HFFc6 (cell line): ENCODE measurements around the gene SH2D7. TPM values are rescaled to one million over a fixed set of nuclear protein-coding genes. Genes with fewer than 3 reads are reported as not detected.

ENCODE experiments used
- DNase-seq: peaks from one replicate; pipeline ENCODE4 v3.0.0-alpha.2; 2018
- H3K27ac Mint-ChIP-seq: 2 replicates; pipeline ENCODE4 v1.8.0; 2020; ENCODE audit warnings: mild to moderate bottlenecking, mixed read lengths
- H3K27me3 Mint-ChIP-seq: 2 replicates; pipeline ENCODE4 v1.8.0; 2021; ENCODE audit warnings: mild to moderate bottlenecking, moderate library complexity, mixed read lengths; ENCODE audit not compliant: insufficient read depth
- H3K36me3 Mint-ChIP-seq: 2 replicates; pipeline ENCODE4 v1.8.0; 2021; ENCODE audit warnings: low read depth, mixed read lengths
- H3K4me1 Mint-ChIP-seq: 2 replicates; pipeline ENCODE4 v1.8.0; 2020; ENCODE audit warnings: low read depth, mixed read lengths
- H3K4me3 Mint-ChIP-seq: 2 replicates; pipeline ENCODE4 v1.8.0; 2020; ENCODE audit warnings: mild to moderate bottlenecking, moderate library complexity, mixed read lengths
- H3K9me3 Mint-ChIP-seq: 2 replicates; pipeline ENCODE4 v1.8.0; 2020; ENCODE audit warnings: mild to moderate bottlenecking, mixed read lengths
- CTCF ChIP-seq: fragments of 200-600 bp; sonication (generic); IDR thresholded peaks from 2 replicates; pipeline ENCODE4 v1.5.0; 2021; ENCODE audit warnings: antibody characterized with exemption, mild to moderate bottlenecking
- total RNA-seq, 6 experiments: library from RNA; stranded (reverse); fragmentation: NEBNext Ultra II Directional; extraction: Animal tissue kit (Norgen Biotek cat#: 25700); gene quantifications; 2 replicates in 1 of 6; 3 replicates in 5 of 6; pipeline ENCODE4 v1.2.3, GENCODE V29; 2021

SH2D7 gene
- total RNA-seq, 6 experiments from 2014 or later, result not detected

GRCh38 chr15:78052001-78052401 lies 40.4 kb upstream of the SH2D7 start:
- peak overlapping the region; percentile 36 for H3K4me3 Mint-ChIP-seq
- no peaks in the 10 kb centered on the region for H3K9me3 Mint-ChIP-seq

GRCh38 chr15:78052545-78052944 lies 39.8 kb upstream of the SH2D7 start:
- H3K9me3 Mint-ChIP-seq, result no peaks in the 10 kb centered on the region
- H3K27ac Mint-ChIP-seq, result peak overlapping the region; percentile 87
- no peak for DNase-seq
- H3K4me3 Mint-ChIP-seq, result peak overlapping the region; percentile 36; the same call in 1 of the 2 replicates
- H3K27me3 Mint-ChIP-seq, result no peaks in the 10 kb centered on the region; the same call in 1 of the 2 replicates
- TF ChIP-seq CTCF, result no peak
- H3K36me3 Mint-ChIP-seq, result peaks cover 16% of the 10 kb centered on the region
- peaks cover 87% of the 10 kb centered on the region for H3K4me1 Mint-ChIP-seq

More at GRCh38 chr15:78052001-78052401, 40.4 kb upstream of the SH2D7 start:
- no peak for DNase-seq
- H3K27me3 Mint-ChIP-seq, result no peaks in the 10 kb centered on the region; the same call in 1 of the 2 replicates
- H3K4me1 Mint-ChIP-seq, result peaks cover 87% of the 10 kb centered on the region
- H3K36me3 Mint-ChIP-seq, result peaks cover 16% of the 10 kb centered on the region
- H3K27ac Mint-ChIP-seq, result peak overlapping the region; percentile 87
- TF ChIP-seq CTCF, result no peak

DNA sequence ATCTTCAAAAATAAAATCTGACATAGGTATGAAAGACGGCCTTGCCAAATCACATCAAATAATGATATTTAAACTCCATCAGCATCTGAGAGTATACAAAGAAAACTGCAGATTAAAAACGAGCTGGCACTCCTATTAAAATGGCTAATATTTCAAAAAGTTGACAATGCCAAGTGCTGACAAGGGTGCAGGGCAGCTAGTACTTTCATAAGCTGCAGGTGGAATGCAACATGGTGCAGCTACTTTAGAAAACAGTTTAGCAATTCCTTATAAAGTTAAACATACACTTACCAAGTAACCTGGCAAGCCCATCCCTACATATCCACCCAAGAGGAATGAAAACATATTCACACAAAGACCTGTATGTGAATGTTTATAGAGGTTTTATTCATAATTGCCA lies 37.8 kb upstream of the SH2D7 start:
- no peak for TF ChIP-seq CTCF
- no peak for DNase-seq
- Mint-ChIP-seq H3K27ac (no peak overlapping the region), H3K4me1 (peaks cover 87% of the 10 kb centered on the region), H3K9me3 (no peaks in the 10 kb centered on the region), H3K27me3 (no peaks in the 10 kb centered on the region; the same call in none of the 2 replicates), H3K4me3 (no peak overlapping the region), H3K36me3 (peaks cover 20% of the 10 kb centered on the region)

DNA sequence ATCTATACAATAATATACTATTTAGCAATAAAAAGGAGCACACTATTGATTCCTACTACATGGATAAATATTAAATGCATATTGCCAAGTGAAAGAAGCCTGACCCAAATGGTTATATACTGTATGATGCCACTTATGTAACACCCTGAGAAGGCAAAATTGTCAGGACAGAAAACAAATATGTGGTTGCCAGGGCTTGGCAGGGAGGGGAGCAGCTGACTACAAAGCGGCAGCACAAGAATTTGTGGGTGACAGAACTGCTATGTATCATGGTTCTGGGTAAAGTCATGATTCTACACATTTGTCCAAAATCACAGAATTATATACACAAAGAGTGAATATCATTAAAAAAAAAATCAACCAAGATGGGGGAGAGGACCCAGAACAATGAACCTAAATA lies 37.4 kb upstream of the SH2D7 start:
- Mint-ChIP-seq H3K4me3 (no peak overlapping the region), H3K9me3 (no peaks in the 10 kb centered on the region), H3K27ac (peak overlapping the region; percentile 47; the same call in 1 of the 2 replicates), H3K4me1 (peaks cover 87% of the 10 kb centered on the region), H3K27me3 (no peaks in the 10 kb centered on the region; the same call in 1 of the 2 replicates), H3K36me3 (peaks cover 20% of the 10 kb centered on the region)
- no peak for DNase-seq
- TF ChIP-seq CTCF, result no peak

DNA sequence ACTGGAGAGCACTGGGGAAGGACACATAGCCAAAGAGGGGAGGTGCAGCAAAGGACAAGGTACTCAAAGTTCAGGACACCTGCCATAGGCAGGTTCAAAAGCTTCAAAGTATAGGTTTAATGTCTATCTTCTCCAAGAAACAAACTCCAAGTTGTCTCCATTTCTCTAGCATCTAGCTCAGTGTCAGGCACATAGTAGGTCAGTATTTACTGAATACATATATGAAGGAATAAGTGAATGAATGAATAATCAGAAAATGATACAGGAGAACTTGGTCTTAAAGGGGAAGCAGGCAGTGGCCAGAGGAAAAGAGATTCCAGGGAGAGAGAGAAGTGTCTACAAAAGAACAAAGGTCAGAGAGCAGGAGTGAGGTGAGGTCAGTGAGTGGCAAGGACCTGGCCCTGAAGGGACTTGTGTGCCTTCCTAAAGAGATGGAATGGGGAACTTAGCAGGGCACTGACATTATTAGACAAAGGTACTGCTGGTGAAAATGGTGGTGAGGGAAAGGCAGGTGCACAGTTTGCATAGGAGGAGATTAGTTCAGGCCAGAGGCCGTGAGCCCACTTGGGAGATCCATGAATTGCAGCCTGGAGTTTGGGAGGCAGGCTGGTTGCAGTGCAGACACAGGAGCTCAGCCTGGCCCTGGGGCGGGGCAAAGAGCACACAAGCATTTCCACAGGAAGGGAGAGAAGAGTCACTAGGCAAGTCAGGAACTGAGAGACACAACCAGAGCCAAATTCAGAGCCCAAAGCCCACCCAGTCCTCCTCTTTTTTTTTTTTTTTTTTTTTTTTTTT lies 36.2 kb upstream of the SH2D7 start:
- Mint-ChIP-seq H3K4me1 (peaks cover 80% of the 10 kb centered on the region), H3K27ac (peak overlapping the region; percentile 83), H3K9me3 (no peaks in the 10 kb centered on the region), H3K27me3 (no peaks in the 10 kb centered on the region; the same call in none of the 2 replicates), H3K36me3 (peaks cover 20% of the 10 kb centered on the region), H3K4me3 (peak overlapping the region; percentile 52)
- DNase-seq, result no peak
- TF ChIP-seq CTCF, result no peak
